K562 treated with DMSO at 1 percent for 24 hours (cell line): ENCODE measurements around the gene LRRC1. TPM values are rescaled to one million over a fixed set of nuclear protein-coding genes. Genes with fewer than 3 reads are reported as not detected.

Source experiments
- total RNA-seq: library from RNA; unstranded; fragments of 300-600 nt; gene quantifications from 2 replicates; pipeline ENCODE4 v1.2.3, GENCODE V29; 2022; ENCODE audit warnings: low read depth; ENCODE audit not compliant: insufficient read depth

The LRRC1 gene
- not detected in 2 replicates for total RNA-seq

GRCh38 chr6:53794720-53795339 is at the start of gene LRRC1:
LRRC1 (plus strand) TSS chr6:53795005; CDS start chr6:53795257, 252 bp downstream.

Other genes with a start within 250 kb of the LRRC1 start
- 17.4 and 23.6 TPM in 2 replicates for gene GCLC, start 249.9 kb upstream of the LRRC1 start, total RNA-seq
- not detected in 2 replicates for gene KLHL31, start 129.2 kb upstream of the LRRC1 start, total RNA-seq